A673 (cell line): Measurements from ENCODE around the gene SELENOI. TPM values are rescaled to one million over a fixed set of nuclear protein-coding genes. Genes with fewer than 3 reads are reported as not detected.

Experiments
- BruUV-seq: library from RNA; stranded (reverse); fragments of 400-500 nt; replicated peaks from 2 replicates; lab custom pipeline; 2021; lab: Mats Ljungman, UMichigan
- CTCF ChIA-PET: fragments of 300-600 bp; sonication (Branson Sonifier 250); formaldehyde crosslinking; loops from one replicate; lab custom pipeline; 2022; ENCODE audit warnings: antibody characterized with exemption; lab: Charles Lee
- POLR2A ChIA-PET: fragments of 300-600 bp; sonication (Branson Sonifier 250); formaldehyde crosslinking; loops from one replicate; lab custom pipeline; 2022; ENCODE audit warnings: antibody characterized with exemption; ENCODE audit not compliant: low non-redundant PET; lab: Charles Lee
- DNase-seq: peaks from one replicate; pipeline ENCODE4 v3.0.0-alpha.2; 2015; ENCODE audit warnings: low spot score
- H3K27ac ChIP-seq: fragments of 200-600 bp; sonication (generic); 2 replicates; pipeline ENCODE4 v1.5.1; 2016; ENCODE audit warnings: mixed run types, low read depth, mild to moderate bottlenecking, mixed read lengths, antibody characterized with exemption, low read length; ENCODE audit not compliant: poor library complexity, severe bottlenecking
- H3K27me3 ChIP-seq: fragments of 200-600 bp; sonication (generic); replicated peaks from 2 replicates; pipeline ENCODE4 v1.6.1; 2017; ENCODE audit warnings: mixed run types, low read depth, mild to moderate bottlenecking, mixed read lengths, antibody characterized with exemption, low read length; ENCODE audit not compliant: insufficient read depth, poor library complexity
- H3K36me3 ChIP-seq: fragments of 200-600 bp; sonication (generic); 2 replicates; pipeline ENCODE4 v1.6.1; 2016; ENCODE audit warnings: mixed run types, mild to moderate bottlenecking, mixed read lengths, antibody characterized with exemption, low read length; ENCODE audit not compliant: insufficient read depth, poor library complexity, severe bottlenecking
- H3K4me1 ChIP-seq: fragments of 200-600 bp; sonication (generic); 2 replicates; pipeline ENCODE4 v1.6.1; 2017; ENCODE audit warnings: mixed run types, mild to moderate bottlenecking, mixed read lengths, antibody characterized with exemption, low read length; ENCODE audit not compliant: insufficient read depth, poor library complexity, severe bottlenecking
- H3K4me3 ChIP-seq: fragments of 200-600 bp; sonication (generic); 2 replicates; pipeline ENCODE4 v1.5.1; 2016; ENCODE audit warnings: low read depth, mixed run types, mild to moderate bottlenecking, mixed read lengths, low read length; ENCODE audit not compliant: poor library complexity, severe bottlenecking
- H3K9me3 ChIP-seq: fragments of 200-600 bp; sonication (generic); 2 replicates; pipeline ENCODE4 v1.6.1; 2016; ENCODE audit warnings: mixed run types, low read depth, mild to moderate bottlenecking, mixed read lengths, antibody characterized with exemption, low read length; ENCODE audit not compliant: poor library complexity, severe bottlenecking
- EZH2 ChIP-seq: fragments of 200-600 bp; sonication (generic); IDR thresholded peaks from 2 replicates; pipeline ENCODE4 v1.6.1; 2017; ENCODE audit warnings: borderline replicate concordance, low read depth, mild to moderate bottlenecking, mixed read lengths, antibody characterized with exemption, low read length; ENCODE audit not compliant: poor library complexity, severe bottlenecking
- intact Hi-C: fragments of 100-400 bp; cut with micrococcal nuclease; formaldehyde crosslinking; loops from one replicate; pipeline ENCODE4 v1.10.0; 2022; ENCODE audit not compliant: unreplicated experiment
- total RNA-seq: library from RNA; stranded (reverse); gene quantifications from 2 replicates; pipeline ENCODE4 v1.2.3, GENCODE V29; 2021
- TF ChIP-seq, protein P1 (sequence below): fragments of 300-800, 200-600 bp; sonication (generic); conservative IDR thresholded peaks from 2 replicates; pipeline ENCODE4 v1.5.1; 2017; ENCODE audit warnings: low read depth, mild to moderate bottlenecking, antibody characterized with exemption, low read length, moderate library complexity, mixed read lengths

SELENOI gene
- total RNA-seq, 1 experiment from 2014 or later, result 62.7 TPM

DNA sequence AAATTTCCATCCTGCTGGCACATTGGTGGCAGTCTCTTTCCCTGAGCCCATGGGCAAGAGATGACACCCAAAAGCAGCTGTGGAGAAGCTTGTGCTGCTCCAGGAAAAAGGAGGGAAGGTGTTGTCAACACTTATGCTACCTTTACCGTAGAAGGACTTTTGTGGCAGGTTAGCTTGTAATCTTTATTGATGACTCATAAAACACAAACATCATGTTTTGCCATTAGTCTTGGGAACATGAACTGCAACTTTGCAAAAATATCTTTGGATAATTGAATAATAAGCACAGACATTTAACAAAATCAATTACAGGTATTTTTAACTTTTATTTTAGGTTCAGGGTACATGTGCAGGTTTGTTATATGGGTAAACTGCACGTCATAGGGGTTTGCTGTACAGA is 89.2 kb downstream of the SELENOI start:
- CTCF ChIA-PET, result no interaction called here
- no peak for DNase-seq
- BruUV-seq, result no TSS peak
- Histone ChIP-seq H3K36me3 (no peaks in the 10 kb centered on the region), H3K9me3 (no peaks in the 10 kb centered on the region), H3K27me3 (no peaks in the 10 kb centered on the region), H3K4me1 (no peaks in the 10 kb centered on the region), H3K27ac (no peak overlapping the region), H3K4me3 (no peak overlapping the region)
- POLR2A ChIA-PET, result no interaction called here
- intact Hi-C loops, result no loop called here
- TF ChIP-seq, protein P1, sequence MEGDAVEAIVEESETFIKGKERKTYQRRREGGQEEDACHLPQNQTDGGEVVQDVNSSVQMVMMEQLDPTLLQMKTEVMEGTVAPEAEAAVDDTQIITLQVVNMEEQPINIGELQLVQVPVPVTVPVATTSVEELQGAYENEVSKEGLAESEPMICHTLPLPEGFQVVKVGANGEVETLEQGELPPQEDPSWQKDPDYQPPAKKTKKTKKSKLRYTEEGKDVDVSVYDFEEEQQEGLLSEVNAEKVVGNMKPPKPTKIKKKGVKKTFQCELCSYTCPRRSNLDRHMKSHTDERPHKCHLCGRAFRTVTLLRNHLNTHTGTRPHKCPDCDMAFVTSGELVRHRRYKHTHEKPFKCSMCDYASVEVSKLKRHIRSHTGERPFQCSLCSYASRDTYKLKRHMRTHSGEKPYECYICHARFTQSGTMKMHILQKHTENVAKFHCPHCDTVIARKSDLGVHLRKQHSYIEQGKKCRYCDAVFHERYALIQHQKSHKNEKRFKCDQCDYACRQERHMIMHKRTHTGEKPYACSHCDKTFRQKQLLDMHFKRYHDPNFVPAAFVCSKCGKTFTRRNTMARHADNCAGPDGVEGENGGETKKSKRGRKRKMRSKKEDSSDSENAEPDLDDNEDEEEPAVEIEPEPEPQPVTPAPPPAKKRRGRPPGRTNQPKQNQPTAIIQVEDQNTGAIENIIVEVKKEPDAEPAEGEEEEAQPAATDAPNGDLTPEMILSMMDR, result no peak
- no peak for TF ChIP-seq EZH2

DNA sequence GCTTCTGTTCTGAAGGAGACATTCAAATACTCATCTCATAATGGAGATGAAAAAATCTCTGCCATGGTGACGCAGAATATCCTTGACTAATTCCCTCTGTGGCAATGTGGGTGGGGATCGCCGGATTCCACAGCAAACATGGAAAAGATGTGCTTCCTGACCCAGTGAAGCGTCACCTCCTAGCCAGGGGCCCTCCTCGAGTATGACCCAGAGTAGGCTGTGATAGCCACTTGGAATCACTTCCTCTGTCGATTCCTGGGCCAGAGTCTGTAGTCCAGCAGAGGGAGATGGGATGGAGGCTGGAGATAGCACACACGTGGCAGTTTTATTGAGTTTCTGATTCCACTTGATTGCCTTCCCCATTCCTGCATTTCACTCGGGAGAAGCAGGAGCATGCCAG is 92.6 kb downstream of the SELENOI start:
- BruUV-seq, result no TSS peak
- no peaks in the 10 kb centered on the region for H3K27me3 ChIP-seq
- no peaks in the 10 kb centered on the region for H3K36me3 ChIP-seq
- H3K4me1 ChIP-seq, result no peaks in the 10 kb centered on the region
- intact Hi-C loops, result no loop called here
- DNase-seq, result no peak
- no peak for TF ChIP-seq EZH2
- TF ChIP-seq, protein P1, result no peak
- CTCF ChIA-PET, result no interaction called here
- H3K9me3 ChIP-seq, result no peaks in the 10 kb centered on the region
- POLR2A ChIA-PET, result no interaction called here
- no peak overlapping the region for H3K4me3 ChIP-seq
- no peak overlapping the region for H3K27ac ChIP-seq

DNA sequence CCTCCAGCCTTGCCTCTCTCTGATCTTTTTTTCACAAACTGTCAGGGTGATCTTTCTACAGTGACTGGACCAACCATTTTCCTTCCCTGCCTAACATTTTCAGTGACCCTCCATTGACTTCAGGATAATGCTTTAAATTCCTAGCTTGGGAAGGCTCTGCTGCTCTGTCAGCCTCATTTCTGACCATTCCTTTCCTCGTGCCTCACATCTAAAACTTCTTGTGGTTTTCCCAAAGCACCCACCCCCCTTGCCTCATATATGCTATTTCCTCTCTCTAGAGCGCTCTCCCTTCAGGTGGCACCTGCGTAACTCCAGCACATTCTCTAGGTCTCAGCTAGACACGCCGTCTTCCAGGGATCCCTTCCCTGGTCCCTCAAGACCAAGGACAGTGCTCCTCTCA is 93.0 kb downstream of the SELENOI start:
- H3K4me1 ChIP-seq, result no peaks in the 10 kb centered on the region
- ChIA-PET CTCF (interaction anchor here (0.7 kb wide), 1 partner anchor 29 kb away, joined by 6 read pairs; no protein-coding TSS in a partner anchor), POLR2A (no interaction called here)
- no peak for DNase-seq
- intact Hi-C loops, result no loop called here
- no peaks in the 10 kb centered on the region for H3K9me3 ChIP-seq
- H3K27ac ChIP-seq, result no peak overlapping the region
- TF ChIP-seq, protein P1, result no peak
- no peak for TF ChIP-seq EZH2
- H3K27me3 ChIP-seq, result no peaks in the 10 kb centered on the region
- H3K4me3 ChIP-seq, result no peak overlapping the region
- BruUV-seq, result no TSS peak
- H3K36me3 ChIP-seq, result no peaks in the 10 kb centered on the region
